NCI-H2081 (cell line): Measurements from ENCODE around the gene RUSF1.
"Not testable (repeated sequence)": the region's sequence is repeated elsewhere in the genome, so short reads cannot be mapped to it uniquely, and the experiment has no call there.

Source experiments
- DNase-seq, 2 experiments: peaks; one replicate each; lab custom pipeline; 2025; lab: John Stamatoyannopoulos, UW

The RUSF1 gene

GRCh38 chr16:31452631-31453106 lies 55.5 kb downstream of the RUSF1 start:
- DNase-seq = no peak

GRCh38 chr16:31451681-31452351 lies 56.4 kb downstream of the RUSF1 start:
- peak in 1 of 2 experiments; percentile 38 for DNase-seq

- DNase-seq = no peak
Observed at GRCh38 chr16:31451201-31451600, 57.0 kb downstream of the RUSF1 start.

GRCh38 chr16:31445931-31446330 lies 62.3 kb downstream of the RUSF1 start:
- not testable (repeated sequence) for DNase-seq

GRCh38 chr16:31441956-31442355 lies 66.2 kb downstream of the RUSF1 start:
- no peak for DNase-seq

GRCh38 chr16:31440516-31441184 lies 67.5 kb downstream of the RUSF1 start:
- DNase-seq = no peak

- no peak for DNase-seq
Observed at GRCh38 chr16:31439519-31439918, 68.7 kb downstream of the RUSF1 start.
